NT2/D1 (cell line): Measurements from ENCODE around the gene PARP4.

Experiments used
- YY1 ChIP-seq: IDR thresholded peaks from 2 replicates; pipeline ENCODE4 v1.6.1; 2011; ENCODE audit not compliant: insufficient read length, insufficient read depth
- ZNF274 ChIP-seq: IDR thresholded peaks from 2 replicates; pipeline ENCODE4 v1.6.1; 2011; ENCODE audit warnings: mild to moderate bottlenecking, low read depth, low read length

GRCh38 chr13:24512197-24512907 is at the start of gene PARP4:
- TF ChIP-seq YY1 = no peak
- TF ChIP-seq ZNF274 = no peak
